Neural progenitor cell (in vitro differentiated cells): ENCODE measurements around the gene EFCC1. TPM values are rescaled to one million over a fixed set of nuclear protein-coding genes. Genes with fewer than 3 reads are reported as not detected.
A peak's percentile ranks its signal among the peaks of the same experiment; 100 is the strongest.

Source experiments
- DNase-seq: peaks from one replicate; pipeline ENCODE4 v3.0.0-alpha.2; 2016; ENCODE audit warnings: low spot score
- H2AFZ ChIP-seq: fragments of 200-600 bp; sonication (generic); replicated peaks from 2 replicates; pipeline ENCODE4 v1.6.1; 2016; ENCODE audit warnings: antibody characterized with exemption
- H3F3A ChIP-seq: fragments of 200-600 bp; sonication (generic); 2 replicates; pipeline ENCODE4 v1.6.1; 2016; ENCODE audit warnings: antibody characterized with exemption, low read depth
- H3K27ac ChIP-seq: fragments of 200-600 bp; sonication (generic); 2 replicates; pipeline ENCODE4 v1.5.1; 2016; ENCODE audit warnings: mild to moderate bottlenecking
- H3K27me3 ChIP-seq: fragments of 200-600 bp; sonication (generic); 2 replicates; pipeline ENCODE4 v1.6.1; 2016; ENCODE audit warnings: mild to moderate bottlenecking, moderate library complexity
- H3K36me3 ChIP-seq: fragments of 200-600 bp; sonication (generic); 2 replicates; pipeline ENCODE4 v1.5.1; 2016
- H3K4me1 ChIP-seq: fragments of 200-600 bp; sonication (generic); 2 replicates; pipeline ENCODE4 v1.6.1; 2016; ENCODE audit warnings: mixed run types
- H3K4me2 ChIP-seq: fragments of 200-600 bp; sonication (generic); 2 replicates; pipeline ENCODE4 v1.6.1; 2016
- H3K4me3 ChIP-seq: fragments of 200-600 bp; sonication (generic); 2 replicates; pipeline ENCODE4 v1.5.1; 2016
- H3K79me2 ChIP-seq: fragments of 200-600 bp; sonication (generic); 2 replicates; pipeline ENCODE4 v1.6.1; 2016; ENCODE audit warnings: low read depth
- H3K9ac ChIP-seq: fragments of 200-600 bp; sonication (generic); 2 replicates; pipeline ENCODE4 v1.6.1; 2016
- H3K9me3 ChIP-seq: fragments of 200-600 bp; sonication (generic); 2 replicates; pipeline ENCODE4 v1.5.1; 2016; ENCODE audit warnings: low read depth
- H4K20me1 ChIP-seq: fragments of 200-600 bp; sonication (generic); 2 replicates; pipeline ENCODE4 v1.6.1; 2016; ENCODE audit warnings: low read depth
- H3K27ac Mint-ChIP-seq: 3 replicates; pipeline ENCODE4 v1.8.0; 2021; ENCODE audit warnings: mixed read lengths
- H3K27me3 Mint-ChIP-seq: 2 replicates; pipeline ENCODE4 v1.8.0; 2022; ENCODE audit warnings: low read depth, mild to moderate bottlenecking, inconsistent platforms, moderate library complexity, mixed read lengths; ENCODE audit not compliant: insufficient read depth
- H3K36me3 Mint-ChIP-seq: 3 replicates; pipeline ENCODE4 v1.8.0; 2021; ENCODE audit warnings: mixed read lengths
- H3K4me1 Mint-ChIP-seq: 3 replicates; pipeline ENCODE4 v1.8.0; 2021; ENCODE audit warnings: mixed read lengths
- H3K4me3 Mint-ChIP-seq: 3 replicates; pipeline ENCODE4 v1.8.0; 2021; ENCODE audit warnings: mild to moderate bottlenecking, moderate library complexity, mixed read lengths
- H3K9me3 Mint-ChIP-seq: 3 replicates; pipeline ENCODE4 v1.8.0; 2020; ENCODE audit warnings: mixed read lengths
- EZH2 ChIP-seq: fragments of 200-600 bp; sonication (generic); IDR thresholded peaks from 2 replicates; pipeline ENCODE4 v1.6.1; 2017; ENCODE audit warnings: antibody characterized with exemption, mild to moderate bottlenecking, moderate library complexity
- EZH2phosphoT487 ChIP-seq: fragments of 200-600 bp; sonication (generic); IDR thresholded peaks from 2 replicates; pipeline ENCODE4 v1.6.1; 2017; ENCODE audit warnings: antibody characterized with exemption
- total RNA-seq: library from RNA; depleted of rRNA; stranded (reverse); fragments of >200 nt; gene quantifications from 2 replicates; pipeline ENCODE4 v1.2.3, GENCODE V29; 2015; ENCODE audit warnings: low replicate concordance
- TF ChIP-seq, protein P1 (sequence below): fragments of 200-600 bp; sonication (generic); IDR thresholded peaks from 2 replicates; pipeline ENCODE4 v1.5.1; 2017; ENCODE audit warnings: antibody characterized with exemption, mild to moderate bottlenecking

The EFCC1 gene
- total RNA-seq, 1 donor from 2014 or later = 1.1 TPM

DNA sequence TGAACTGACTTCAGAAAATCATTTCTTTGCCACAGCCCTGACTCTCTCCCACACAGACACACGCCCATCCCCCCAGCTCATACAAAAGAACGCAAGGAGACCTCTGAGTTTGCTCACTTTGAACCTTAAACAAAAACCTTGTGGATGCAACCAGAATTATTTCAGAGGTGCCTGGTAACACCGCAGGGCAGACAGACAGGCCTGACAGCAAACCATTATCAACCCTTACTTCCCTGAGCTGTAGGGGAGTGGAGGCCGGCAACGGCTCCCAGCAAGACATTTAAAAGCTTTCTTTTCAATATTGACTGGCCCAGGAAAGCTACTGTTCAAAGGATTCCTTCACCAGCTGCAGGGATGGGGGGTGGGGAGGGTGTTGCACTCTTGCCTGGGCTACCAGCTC is 2.0 kb upstream of the EFCC1 start:
- H4K20me1 ChIP-seq = peaks cover 10% of the 10 kb centered on the region
- no peak overlapping the region for H2AFZ ChIP-seq
- peak overlapping the region; percentile 71 for H3K27ac ChIP-seq
- H3K79me2 ChIP-seq = no peaks in the 10 kb centered on the region
- TF ChIP-seq EZH2phosphoT487 (no peak), EZH2 (no peak)
- TF ChIP-seq, protein P1, sequence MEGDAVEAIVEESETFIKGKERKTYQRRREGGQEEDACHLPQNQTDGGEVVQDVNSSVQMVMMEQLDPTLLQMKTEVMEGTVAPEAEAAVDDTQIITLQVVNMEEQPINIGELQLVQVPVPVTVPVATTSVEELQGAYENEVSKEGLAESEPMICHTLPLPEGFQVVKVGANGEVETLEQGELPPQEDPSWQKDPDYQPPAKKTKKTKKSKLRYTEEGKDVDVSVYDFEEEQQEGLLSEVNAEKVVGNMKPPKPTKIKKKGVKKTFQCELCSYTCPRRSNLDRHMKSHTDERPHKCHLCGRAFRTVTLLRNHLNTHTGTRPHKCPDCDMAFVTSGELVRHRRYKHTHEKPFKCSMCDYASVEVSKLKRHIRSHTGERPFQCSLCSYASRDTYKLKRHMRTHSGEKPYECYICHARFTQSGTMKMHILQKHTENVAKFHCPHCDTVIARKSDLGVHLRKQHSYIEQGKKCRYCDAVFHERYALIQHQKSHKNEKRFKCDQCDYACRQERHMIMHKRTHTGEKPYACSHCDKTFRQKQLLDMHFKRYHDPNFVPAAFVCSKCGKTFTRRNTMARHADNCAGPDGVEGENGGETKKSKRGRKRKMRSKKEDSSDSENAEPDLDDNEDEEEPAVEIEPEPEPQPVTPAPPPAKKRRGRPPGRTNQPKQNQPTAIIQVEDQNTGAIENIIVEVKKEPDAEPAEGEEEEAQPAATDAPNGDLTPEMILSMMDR = no peak
- Mint-ChIP-seq H3K4me1 (peaks cover 79% of the 10 kb centered on the region), H3K9me3 (no peaks in the 10 kb centered on the region), H3K4me3 (peak overlapping the region; percentile 70), H3K36me3 (peaks cover 5% of the 10 kb centered on the region), H3K27me3 (peaks cover 15% of the 10 kb centered on the region), H3K27ac (peak overlapping the region; percentile 99)
- H3K4me2 ChIP-seq = peak overlapping the region; percentile 72
- no peaks in the 10 kb centered on the region for H3K9me3 ChIP-seq
- H3K36me3 ChIP-seq = no peaks in the 10 kb centered on the region
- H3K4me3 ChIP-seq = peak overlapping the region; percentile 31
- H3K4me1 ChIP-seq = peaks cover 50% of the 10 kb centered on the region
- peaks cover 52% of the 10 kb centered on the region for H3F3A ChIP-seq
- peaks cover 46% of the 10 kb centered on the region for H3K27me3 ChIP-seq
- H3K9ac ChIP-seq = no peak overlapping the region
- DNase-seq = peak; percentile 60

DNA sequence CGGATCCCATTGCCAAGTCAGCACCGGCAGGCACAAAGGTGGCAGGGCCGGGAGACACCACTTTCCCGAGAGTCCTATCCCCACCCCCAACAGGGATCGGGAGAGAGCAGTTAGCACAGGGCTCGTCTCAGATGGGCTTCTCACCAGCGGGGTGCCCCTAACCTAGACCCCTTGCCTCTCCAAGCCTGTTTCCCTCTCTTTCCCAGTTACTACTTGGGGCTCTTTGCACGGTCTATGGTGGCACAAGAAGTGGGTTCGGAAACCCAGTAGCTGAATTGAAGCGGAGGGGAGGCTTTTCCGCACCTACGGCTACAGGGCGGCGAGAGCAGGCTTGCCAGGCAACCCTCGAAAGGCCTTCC is 383 bp upstream of the EFCC1 start:
- Mint-ChIP-seq H3K9me3 (no peaks in the 10 kb centered on the region), H3K4me3 (peak overlapping the region; percentile 88), H3K27me3 (peaks cover 15% of the 10 kb centered on the region), H3K36me3 (peaks cover 10% of the 10 kb centered on the region), H3K4me1 (peaks cover 75% of the 10 kb centered on the region), H3K27ac (peak overlapping the region; percentile 98)
- Histone ChIP-seq H3K4me1 (peaks cover 37% of the 10 kb centered on the region), H3K36me3 (no peaks in the 10 kb centered on the region), H3K27me3 (peaks cover 62% of the 10 kb centered on the region), H3F3A (peaks cover 52% of the 10 kb centered on the region), H3K9ac (no peak overlapping the region), H3K9me3 (no peaks in the 10 kb centered on the region), H4K20me1 (peaks cover 10% of the 10 kb centered on the region), H3K27ac (no peak overlapping the region), H3K4me2 (peak overlapping the region; percentile 96), H3K4me3 (peak overlapping the region; percentile 84), H2AFZ (peak overlapping the region; percentile 95), H3K79me2 (no peaks in the 10 kb centered on the region)
- peak; percentile 46 for DNase-seq
- TF ChIP-seq, protein P1 = no peak
- TF ChIP-seq EZH2phosphoT487 = no peak
- TF ChIP-seq EZH2 = no peak

DNA sequence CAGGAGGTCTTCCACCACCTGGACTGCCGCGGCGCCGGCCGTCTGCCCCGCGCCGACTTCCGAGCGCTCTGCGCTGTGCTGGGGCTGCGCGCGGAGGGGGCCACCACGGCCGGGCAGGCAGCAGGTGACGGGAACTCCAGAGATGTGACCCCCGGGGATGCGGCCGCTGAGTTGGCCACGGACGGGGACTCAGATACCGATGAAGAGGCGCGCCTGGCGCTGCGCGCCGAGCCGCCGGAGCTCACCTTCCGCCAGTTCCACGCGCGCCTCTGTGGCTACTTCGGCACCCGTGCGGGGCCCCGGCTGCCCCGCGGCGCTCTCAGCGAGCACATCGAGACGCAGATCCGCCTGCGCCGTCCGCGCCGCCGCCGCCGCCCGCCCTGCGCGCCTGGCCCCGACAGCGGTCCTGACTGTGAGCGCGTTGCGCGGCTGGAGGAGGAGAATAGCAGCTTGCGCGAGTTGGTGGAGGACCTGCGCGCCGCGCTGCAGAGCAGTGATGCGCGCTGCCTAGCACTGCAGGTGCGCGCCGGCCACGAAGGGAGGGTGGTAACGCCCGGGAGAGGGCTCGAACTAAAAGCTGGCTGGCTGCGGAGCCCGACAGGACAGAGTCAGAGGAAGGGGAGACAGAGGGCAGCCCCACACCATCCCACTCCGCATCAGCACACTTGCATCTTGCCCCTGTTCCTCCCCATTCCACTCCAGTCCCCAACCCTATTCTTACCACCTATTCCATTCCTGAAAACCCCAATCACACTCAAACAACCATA is 885 bp downstream of the EFCC1 start:
- H3K27me3 Mint-ChIP-seq = peaks cover 16% of the 10 kb centered on the region
- Histone ChIP-seq H3F3A (peaks cover 52% of the 10 kb centered on the region), H3K4me2 (peak overlapping the region; percentile 96), H3K4me3 (peak overlapping the region; percentile 84), H3K9me3 (no peaks in the 10 kb centered on the region), H3K27me3 (peaks cover 75% of the 10 kb centered on the region), H3K27ac (no peak overlapping the region), H3K4me1 (peaks cover 34% of the 10 kb centered on the region), H3K36me3 (no peaks in the 10 kb centered on the region), H4K20me1 (peaks cover 10% of the 10 kb centered on the region), H3K79me2 (no peaks in the 10 kb centered on the region), H2AFZ (peak overlapping the region; percentile 95), H3K9ac (no peak overlapping the region)
- DNase-seq = peak; percentile 83
- peak overlapping the region; percentile 91 for H3K4me3 Mint-ChIP-seq
- H3K4me1 Mint-ChIP-seq = peaks cover 67% of the 10 kb centered on the region
- TF ChIP-seq EZH2phosphoT487 = peak; percentile 82
- peak; percentile 89 for TF ChIP-seq EZH2
- TF ChIP-seq, protein P1 = no peak
- H3K27ac Mint-ChIP-seq = peak overlapping the region; percentile 18
- peaks cover 18% of the 10 kb centered on the region for H3K36me3 Mint-ChIP-seq
- no peaks in the 10 kb centered on the region for H3K9me3 Mint-ChIP-seq
